ENCODE data around the gene KLC3.
"Not testable (repeated sequence)": the region's sequence is repeated elsewhere in the genome, so short reads cannot be mapped to it uniquely, and the experiment has no call there.

KLC3 gene

GRCh38 chr19:45305007-45305406, 35.5 kb upstream of the KLC3 start:
- ChIA-PET POLR2A (no interaction called here), CTCF (interaction anchor here (1.3 to 1.5 kb wide), 2 partner anchors 14 to 41 kb away, joined by 3 to 4 read pairs; no protein-coding TSS in a partner anchor)
- no peak for DNase-seq (ENCODE audit: extremely low spot score)
- no peak for TF ChIP-seq CTCF (IDR thresholded peaks at IDR 0.05; ENCODE audit: control extremely low read depth, extremely low read depth, low read depth, missing control alignments)

- POLR2A ChIA-PET, result no interaction called here
- no peak for TF ChIP-seq CTCF (IDR thresholded peaks at IDR 0.05; ENCODE audit: control extremely low read depth, extremely low read depth, low read depth, missing control alignments)
- no peak for DNase-seq (ENCODE audit: extremely low spot score)
- CTCF ChIA-PET, result interaction anchor here (1.3 kb wide), 1 partner anchor 42 kb away, joined by 3 read pairs; no protein-coding TSS in a partner anchor
Measured at GRCh38 chr19:45305421-45305820, 35.1 kb upstream of the KLC3 start.

GRCh38 chr19:45306040-45306439, 34.5 kb upstream of the KLC3 start:
- DNase-seq (ENCODE audit: extremely low spot score), result no peak
- CTCF ChIA-PET, result interaction anchor here (1.3 kb wide), 1 partner anchor 42 kb away, joined by 3 read pairs; no protein-coding TSS in a partner anchor
- TF ChIP-seq CTCF (IDR thresholded peaks at IDR 0.05; ENCODE audit: control extremely low read depth, extremely low read depth, low read depth, missing control alignments), result no peak
- POLR2A ChIA-PET, result no interaction called here

GRCh38 chr19:45306518-45307027, 34.0 kb upstream of the KLC3 start:
- CTCF ChIA-PET, result interaction anchor here (1.3 kb wide), 1 partner anchor 43 kb away, joined by 3 read pairs; no protein-coding TSS in a partner anchor
- TF ChIP-seq CTCF (IDR thresholded peaks at IDR 0.05; ENCODE audit: control extremely low read depth, extremely low read depth, low read depth, missing control alignments), result no peak
- POLR2A ChIA-PET, result no interaction called here
- no peak for DNase-seq (ENCODE audit: extremely low spot score)

GRCh38 chr19:45307361-45307760, 33.2 kb upstream of the KLC3 start:
- CTCF ChIA-PET, result no interaction called here
- no peak for DNase-seq (ENCODE audit: extremely low spot score)
- POLR2A ChIA-PET, result no interaction called here
- TF ChIP-seq CTCF (IDR thresholded peaks at IDR 0.05; ENCODE audit: control extremely low read depth, extremely low read depth, low read depth, missing control alignments), result no peak

GRCh38 chr19:45309322-45309721, 31.2 kb upstream of the KLC3 start:
- CTCF ChIA-PET; POLR2A ChIA-PET; DNase-seq (ENCODE audit: extremely low spot score): not testable (repeated sequence)

GRCh38 chr19:45311621-45312020, 28.9 kb upstream of the KLC3 start:
- no peak for TF ChIP-seq CTCF (IDR thresholded peaks at IDR 0.05; ENCODE audit: control extremely low read depth, extremely low read depth, low read depth, missing control alignments)
- POLR2A ChIA-PET, result no interaction called here
- CTCF ChIA-PET, result interaction anchor here (2.2 kb wide), 1 partner anchor 28 kb away, joined by 5 read pairs; no protein-coding TSS in a partner anchor
- DNase-seq (ENCODE audit: extremely low spot score), result no peak

- POLR2A ChIA-PET; DNase-seq (ENCODE audit: extremely low spot score): not testable (repeated sequence)
- CTCF ChIA-PET, result interaction anchor here (2.2 kb wide), 1 partner anchor 27 kb away, joined by 5 read pairs; no protein-coding TSS in a partner anchor
Measured at GRCh38 chr19:45312285-45312684, 28.3 kb upstream of the KLC3 start.
